IMR-90 (cell line): ENCODE measurements around the gene PADI1. TPM values are rescaled to one million over a fixed set of nuclear protein-coding genes. Genes with fewer than 3 reads are reported as not detected.

Experiments
- ATAC-seq: fragments of 200-7000 bp; cut with Tn5 transposase; 2 replicates; pipeline ENCODE4 v1.9.1; 2020; ENCODE audit warnings: low read depth, mild to moderate bottlenecking, moderate library complexity
- BruUV-seq: library from RNA; stranded (reverse); fragments of 400-500 nt; replicated peaks from 2 replicates; lab custom pipeline; 2021; lab: Mats Ljungman, UMichigan
- CTCF ChIA-PET: fragments of 300-600 bp; formaldehyde crosslinking; extraction: SDS; loops from one replicate; lab custom pipeline; 2021; ENCODE audit warnings: antibody characterized with exemption; lab: Yijun Ruan, JAX
- POLR2A ChIA-PET: fragments of 300-600 bp; sonication (Branson Sonifier 250); formaldehyde crosslinking; loops from one replicate; lab custom pipeline; 2022; ENCODE audit warnings: antibody characterized with exemption; ENCODE audit not compliant: unreplicated experiment; lab: Charles Lee
- DNase-seq: peaks from one replicate; pipeline ENCODE4 v3.0.0; 2013
- H2AFZ ChIP-seq: replicated peaks from 2 replicates; pipeline ENCODE3; 2013; ENCODE audit warnings: low read length, mild to moderate bottlenecking; ENCODE audit not compliant: poor library complexity
- H2AK5ac ChIP-seq: 2 replicates; pipeline ENCODE4 v1.6.1; 2013; ENCODE audit warnings: low read depth, low read length, inconsistent platforms
- H2AK9ac ChIP-seq: replicated peaks from 2 replicates; pipeline ENCODE3; 2013; ENCODE audit warnings: mild to moderate bottlenecking, low read depth, low read length, moderate library complexity; ENCODE audit not compliant: poor library complexity
- H2BK120ac ChIP-seq: 2 replicates; pipeline ENCODE4 v1.6.1; 2013; ENCODE audit warnings: low read depth, low read length, inconsistent platforms
- H2BK15ac ChIP-seq: 3 replicates; pipeline ENCODE4 v1.6.1; 2013; ENCODE audit warnings: low read depth, low read length, inconsistent platforms
- H2BK20ac ChIP-seq: 2 replicates; pipeline ENCODE4 v1.6.1; 2013; ENCODE audit warnings: low read depth, mild to moderate bottlenecking, inconsistent platforms, low read length, moderate library complexity
- H2BK5ac ChIP-seq: 2 replicates; pipeline ENCODE4 v1.6.1; 2013; ENCODE audit warnings: mild to moderate bottlenecking, low read depth, low read length, inconsistent platforms; ENCODE audit not compliant: poor library complexity, severe bottlenecking
- H3K14ac ChIP-seq: replicated peaks from 2 replicates; pipeline ENCODE4 v1.6.1; 2013; ENCODE audit warnings: low read depth, low read length, inconsistent platforms
- H3K18ac ChIP-seq: 2 replicates; pipeline ENCODE4 v1.6.1; 2013; ENCODE audit warnings: low read depth, low read length, control low read depth
- H3K23ac ChIP-seq: 2 replicates; pipeline ENCODE4 v1.6.1; 2013; ENCODE audit warnings: low read depth, low read length, inconsistent platforms
- H3K27ac ChIP-seq: 2 replicates; pipeline ENCODE4 v1.5.1; 2013; ENCODE audit warnings: mild to moderate bottlenecking, control low read depth, low read length; ENCODE audit not compliant: insufficient read depth
- H3K27me3 ChIP-seq: 2 replicates; pipeline ENCODE4 v1.6.1; 2013; ENCODE audit warnings: low read length; ENCODE audit not compliant: control insufficient read depth, insufficient read depth
- H3K36me3 ChIP-seq: 2 replicates; pipeline ENCODE4 v1.6.1; 2013; ENCODE audit warnings: low read length, mixed read lengths; ENCODE audit not compliant: control insufficient read depth, insufficient read depth
- H3K4ac ChIP-seq: 2 replicates; pipeline ENCODE4 v1.6.1; 2013; ENCODE audit warnings: low read depth, low read length, inconsistent platforms
- H3K4me1 ChIP-seq: 2 replicates; pipeline ENCODE4 v1.6.1; 2013; ENCODE audit warnings: low read length, mixed read lengths; ENCODE audit not compliant: control insufficient read depth, insufficient read depth
- H3K4me2 ChIP-seq: 2 replicates; pipeline ENCODE4 v1.6.1; 2013; ENCODE audit warnings: low read depth, mild to moderate bottlenecking, control low read depth, low read length, moderate library complexity
- H3K4me3 ChIP-seq: 2 replicates; pipeline ENCODE4 v1.5.1; 2013; ENCODE audit warnings: low read depth, mild to moderate bottlenecking, control low read depth, low read length, moderate library complexity; ENCODE audit not compliant: insufficient read depth
- H3K56ac ChIP-seq: 2 replicates; pipeline ENCODE4 v1.6.1; 2013; ENCODE audit warnings: low read length, inconsistent platforms; ENCODE audit not compliant: insufficient read depth; ENCODE audit errors: extremely low read depth
- H3K79me1 ChIP-seq, 2 experiments: 2 replicates each; pipeline ENCODE4 v1.6.1; 2013; ENCODE audit warnings: low read length in 2 of 2, inconsistent platforms in 1 of 2, low read depth in 1 of 2
- H3K9ac ChIP-seq: 2 replicates; pipeline ENCODE4 v1.6.1; 2013; ENCODE audit warnings: low read depth, low read length, control low read depth
- H3K9me1 ChIP-seq: 2 replicates; pipeline ENCODE4 v1.6.1; 2013; ENCODE audit warnings: low read length, inconsistent platforms; ENCODE audit not compliant: insufficient read depth
- H3K9me3 ChIP-seq: 2 replicates; pipeline ENCODE4 v1.6.1; 2013; ENCODE audit warnings: low read length; ENCODE audit not compliant: control insufficient read depth, insufficient read depth
- H4K20me1 ChIP-seq: 2 replicates; pipeline ENCODE4 v1.6.1; 2013; ENCODE audit warnings: low read length, inconsistent platforms; ENCODE audit not compliant: insufficient read depth
- H4K5ac ChIP-seq: 2 replicates; pipeline ENCODE4 v1.6.1; 2013; ENCODE audit warnings: mild to moderate bottlenecking, low read depth, low read length, control low read depth
- H4K8ac ChIP-seq, 2 experiments: 2 replicates each; pipeline ENCODE4 v1.6.1; 2013; ENCODE audit warnings: low read depth in 2 of 2, low read length in 2 of 2, control low read depth in 1 of 2, inconsistent platforms in 1 of 2
- H4K91ac ChIP-seq: 2 replicates; pipeline ENCODE4 v1.6.1; 2013; ENCODE audit warnings: low read depth, low read length, inconsistent platforms; ENCODE audit not compliant: insufficient read depth
- FOS ChIP-seq: fragments of 150-350 bp; IDR thresholded peaks from 2 replicates; pipeline ENCODE4 v1.6.1; 2016; ENCODE audit warnings: low read depth, low read length
- RCOR1 ChIP-seq: IDR thresholded peaks from 2 replicates; pipeline ENCODE4 v1.6.1; 2012; ENCODE audit warnings: mild to moderate bottlenecking, low read length, improper control_type of control experiment; ENCODE audit not compliant: insufficient replicate concordance
- dilution Hi-C: fragments of 300-500 bp; cut with HindIII; formaldehyde crosslinking; loops from one replicate; pipeline ENCODE4 v1.14.3; 2018; ENCODE audit warnings: low sequenced_read_pairs; ENCODE audit not compliant: unreplicated experiment
- in situ Hi-C: fragments of 300-500 bp; cut with MboI; formaldehyde crosslinking; loops from 3 replicates; pipeline ENCODE4 v1.14.3; 2019; ENCODE audit warnings: low sequenced_read_pairs, inconsistent platforms, mixed read lengths
- intact Hi-C: fragments of 100-400 bp; cut with micrococcal nuclease; formaldehyde crosslinking; loops from 2 replicates; pipeline ENCODE4 v1.10.0; 2022
- polyA plus RNA-seq, 3 experiments: library from polyadenylated mRNA; depleted of rRNA; stranded (reverse); fragments of >200 nt; gene quantifications; 2 replicates each; pipeline ENCODE4 v1.2.3, GENCODE V29; 2012; ENCODE audit warnings: low replicate concordance in 1 of 3
- total RNA-seq: library from RNA; depleted of rRNA; stranded (reverse); fragments of >200 nt; gene quantifications from 2 replicates; pipeline ENCODE4 v1.2.3, GENCODE V29; 2012

PADI1 gene
- total and polyA plus RNA-seq, 2 of the 4 experiments (the other 2 are of a cell fraction), result 0.17 TPM; not detected in 1

DNA sequence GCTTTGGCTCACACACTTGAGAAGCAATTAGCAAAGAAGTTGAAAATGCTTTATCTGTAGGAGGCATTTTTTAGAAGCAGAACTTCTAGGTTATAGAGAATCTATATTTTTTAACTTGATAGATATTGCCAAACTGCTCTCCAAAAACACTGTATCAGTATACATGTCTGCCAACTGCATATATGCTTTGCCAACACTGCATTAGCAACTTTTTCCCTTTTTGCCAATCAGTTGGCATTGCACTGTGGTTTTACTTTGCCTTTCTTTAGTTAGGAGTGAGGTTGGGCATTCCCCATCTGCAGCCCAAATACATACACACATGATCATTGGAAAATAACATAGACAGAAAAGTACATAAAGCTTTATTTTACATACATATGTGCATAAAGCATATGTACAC, 59.0 kb downstream of the PADI1 start:
- H2AK9ac ChIP-seq, result no peak overlapping the region
- H3K14ac ChIP-seq, result no peak overlapping the region
- H3K27me3 ChIP-seq, result peaks cover 13% of the 10 kb centered on the region
- POLR2A ChIA-PET, result no interaction called here
- no peak overlapping the region for H3K9ac ChIP-seq
- H3K4me3 ChIP-seq, result no peak overlapping the region
- no peaks in the 10 kb centered on the region; the same call in none of the 2 replicates for H3K9me3 ChIP-seq
- no peak overlapping the region for H4K8ac ChIP-seq
- no peak overlapping the region for H3K56ac ChIP-seq
- H3K9me1 ChIP-seq, result no peaks in the 10 kb centered on the region; the same call in 1 of the 2 replicates
- no peak overlapping the region for H2AFZ ChIP-seq
- H2BK120ac ChIP-seq, result no peak overlapping the region
- no peak overlapping the region for H4K5ac ChIP-seq
- H3K79me1 ChIP-seq, result no peaks in the 10 kb centered on the region
- no peak overlapping the region for H3K27ac ChIP-seq
- H3K4ac ChIP-seq, result no peak overlapping the region
- ATAC-seq, result no peak
- no peak overlapping the region for H2BK20ac ChIP-seq
- intact Hi-C loops (no loop called here), in situ Hi-C loops (no loop called here), dilution Hi-C loops (no loop called here)
- no TSS peak for BruUV-seq
- no peak overlapping the region for H3K23ac ChIP-seq
- TF ChIP-seq FOS (no peak), RCOR1 (no peak)
- H3K36me3 ChIP-seq, result no peaks in the 10 kb centered on the region
- DNase-seq, result no peak
- H2AK5ac ChIP-seq, result no peak overlapping the region
- H2BK5ac ChIP-seq, result no peak overlapping the region
- H3K4me1 ChIP-seq, result peaks cover 4% of the 10 kb centered on the region
- no peak overlapping the region for H4K91ac ChIP-seq
- H4K20me1 ChIP-seq, result peaks cover 4% of the 10 kb centered on the region; the same call in 1 of the 2 replicates
- H3K4me2 ChIP-seq, result no peak overlapping the region
- no peak overlapping the region for H2BK15ac ChIP-seq
- CTCF ChIA-PET, result interaction anchor here (0.7 kb wide), 1 partner anchor 10 kb away, joined by 3 read pairs; no protein-coding TSS in a partner anchor
- no peak overlapping the region for H3K18ac ChIP-seq
